IMR-90 (cell line): ENCODE data around the gene UNC5A. TPM values are rescaled to one million over a fixed set of nuclear protein-coding genes. Genes with fewer than 3 reads are reported as not detected.

Experiments
- ATAC-seq: fragments of 200-7000 bp; cut with Tn5 transposase; 2 replicates; pipeline ENCODE4 v1.9.1; 2020; ENCODE audit warnings: low read depth, mild to moderate bottlenecking, moderate library complexity
- BruUV-seq: library from RNA; stranded (reverse); fragments of 400-500 nt; replicated peaks from 2 replicates; lab custom pipeline; 2021; lab: Mats Ljungman, UMichigan
- CTCF ChIA-PET: fragments of 300-600 bp; formaldehyde crosslinking; extraction: SDS; loops from one replicate; lab custom pipeline; 2021; ENCODE audit warnings: antibody characterized with exemption; lab: Yijun Ruan, JAX
- POLR2A ChIA-PET: fragments of 300-600 bp; sonication (Branson Sonifier 250); formaldehyde crosslinking; loops from one replicate; lab custom pipeline; 2022; ENCODE audit warnings: antibody characterized with exemption; ENCODE audit not compliant: unreplicated experiment; lab: Charles Lee
- DNase-seq: peaks from one replicate; pipeline ENCODE4 v3.0.0; 2013
- H2AFZ ChIP-seq: replicated peaks from 2 replicates; pipeline ENCODE3; 2013; ENCODE audit warnings: low read length, mild to moderate bottlenecking; ENCODE audit not compliant: poor library complexity
- H2AK5ac ChIP-seq: 2 replicates; pipeline ENCODE4 v1.6.1; 2013; ENCODE audit warnings: low read depth, low read length, inconsistent platforms
- H2AK9ac ChIP-seq: replicated peaks from 2 replicates; pipeline ENCODE3; 2013; ENCODE audit warnings: mild to moderate bottlenecking, low read depth, low read length, moderate library complexity; ENCODE audit not compliant: poor library complexity
- H2BK120ac ChIP-seq: 2 replicates; pipeline ENCODE4 v1.6.1; 2013; ENCODE audit warnings: low read depth, low read length, inconsistent platforms
- H2BK15ac ChIP-seq: 3 replicates; pipeline ENCODE4 v1.6.1; 2013; ENCODE audit warnings: low read depth, low read length, inconsistent platforms
- H2BK20ac ChIP-seq: 2 replicates; pipeline ENCODE4 v1.6.1; 2013; ENCODE audit warnings: low read depth, mild to moderate bottlenecking, inconsistent platforms, low read length, moderate library complexity
- H2BK5ac ChIP-seq: 2 replicates; pipeline ENCODE4 v1.6.1; 2013; ENCODE audit warnings: mild to moderate bottlenecking, low read depth, low read length, inconsistent platforms; ENCODE audit not compliant: poor library complexity, severe bottlenecking
- H3K14ac ChIP-seq: replicated peaks from 2 replicates; pipeline ENCODE4 v1.6.1; 2013; ENCODE audit warnings: low read depth, low read length, inconsistent platforms
- H3K18ac ChIP-seq: 2 replicates; pipeline ENCODE4 v1.6.1; 2013; ENCODE audit warnings: low read depth, low read length, control low read depth
- H3K23ac ChIP-seq: 2 replicates; pipeline ENCODE4 v1.6.1; 2013; ENCODE audit warnings: low read depth, low read length, inconsistent platforms
- H3K27ac ChIP-seq: 2 replicates; pipeline ENCODE4 v1.5.1; 2013; ENCODE audit warnings: mild to moderate bottlenecking, control low read depth, low read length; ENCODE audit not compliant: insufficient read depth
- H3K27me3 ChIP-seq: 2 replicates; pipeline ENCODE4 v1.6.1; 2013; ENCODE audit warnings: low read length; ENCODE audit not compliant: control insufficient read depth, insufficient read depth
- H3K36me3 ChIP-seq: 2 replicates; pipeline ENCODE4 v1.6.1; 2013; ENCODE audit warnings: low read length, mixed read lengths; ENCODE audit not compliant: control insufficient read depth, insufficient read depth
- H3K4ac ChIP-seq: 2 replicates; pipeline ENCODE4 v1.6.1; 2013; ENCODE audit warnings: low read depth, low read length, inconsistent platforms
- H3K4me1 ChIP-seq: 2 replicates; pipeline ENCODE4 v1.6.1; 2013; ENCODE audit warnings: low read length, mixed read lengths; ENCODE audit not compliant: control insufficient read depth, insufficient read depth
- H3K4me2 ChIP-seq: 2 replicates; pipeline ENCODE4 v1.6.1; 2013; ENCODE audit warnings: low read depth, mild to moderate bottlenecking, control low read depth, low read length, moderate library complexity
- H3K4me3 ChIP-seq: 2 replicates; pipeline ENCODE4 v1.5.1; 2013; ENCODE audit warnings: low read depth, mild to moderate bottlenecking, control low read depth, low read length, moderate library complexity; ENCODE audit not compliant: insufficient read depth
- H3K56ac ChIP-seq: 2 replicates; pipeline ENCODE4 v1.6.1; 2013; ENCODE audit warnings: low read length, inconsistent platforms; ENCODE audit not compliant: insufficient read depth; ENCODE audit errors: extremely low read depth
- H3K79me1 ChIP-seq, 2 experiments: 2 replicates each; pipeline ENCODE4 v1.6.1; 2013; ENCODE audit warnings: low read length in 2 of 2, inconsistent platforms in 1 of 2, low read depth in 1 of 2
- H3K9ac ChIP-seq: 2 replicates; pipeline ENCODE4 v1.6.1; 2013; ENCODE audit warnings: low read depth, low read length, control low read depth
- H3K9me1 ChIP-seq: 2 replicates; pipeline ENCODE4 v1.6.1; 2013; ENCODE audit warnings: low read length, inconsistent platforms; ENCODE audit not compliant: insufficient read depth
- H3K9me3 ChIP-seq: 2 replicates; pipeline ENCODE4 v1.6.1; 2013; ENCODE audit warnings: low read length; ENCODE audit not compliant: control insufficient read depth, insufficient read depth
- H4K20me1 ChIP-seq: 2 replicates; pipeline ENCODE4 v1.6.1; 2013; ENCODE audit warnings: low read length, inconsistent platforms; ENCODE audit not compliant: insufficient read depth
- H4K5ac ChIP-seq: 2 replicates; pipeline ENCODE4 v1.6.1; 2013; ENCODE audit warnings: mild to moderate bottlenecking, low read depth, low read length, control low read depth
- H4K8ac ChIP-seq, 2 experiments: 2 replicates each; pipeline ENCODE4 v1.6.1; 2013; ENCODE audit warnings: low read depth in 2 of 2, low read length in 2 of 2, control low read depth in 1 of 2, inconsistent platforms in 1 of 2
- H4K91ac ChIP-seq: 2 replicates; pipeline ENCODE4 v1.6.1; 2013; ENCODE audit warnings: low read depth, low read length, inconsistent platforms; ENCODE audit not compliant: insufficient read depth
- BHLHE40 ChIP-seq: fragments of 150-350 bp; IDR thresholded peaks from 2 replicates; pipeline ENCODE4 v1.6.1; 2016; ENCODE audit warnings: mild to moderate bottlenecking, low read depth, low read length
- FOS ChIP-seq: fragments of 150-350 bp; IDR thresholded peaks from 2 replicates; pipeline ENCODE4 v1.6.1; 2016; ENCODE audit warnings: low read depth, low read length
- MXI1 ChIP-seq: IDR thresholded peaks from 2 replicates; pipeline ENCODE4 v1.6.1; 2012; ENCODE audit warnings: low read depth, mild to moderate bottlenecking, low read length, moderate library complexity, borderline replicate concordance
- SMC3 ChIP-seq: fragments of 150-350 bp; IDR thresholded peaks from 2 replicates; pipeline ENCODE4 v1.6.1; 2016; ENCODE audit warnings: low read depth, mild to moderate bottlenecking, antibody characterized with exemption, low read length, moderate library complexity
- WGBS, 2 experiments: methylation state at CpG; one replicate each; pipeline versions ENCODE4 v1.1.5 to v1.1.7; 2013; ENCODE audit warnings: missing lambda C conversion rate in 2 of 2; ENCODE audit not compliant: insufficient read length in 1 of 2; ENCODE audit errors: extremely low coverage in 2 of 2; 5-methylcytosine and 5-hydroxymethylcytosine counted together
- dilution Hi-C: fragments of 300-500 bp; cut with HindIII; formaldehyde crosslinking; loops from one replicate; pipeline ENCODE4 v1.14.3; 2018; ENCODE audit warnings: low sequenced_read_pairs; ENCODE audit not compliant: unreplicated experiment
- in situ Hi-C: fragments of 300-500 bp; cut with MboI; formaldehyde crosslinking; loops from 3 replicates; pipeline ENCODE4 v1.14.3; 2019; ENCODE audit warnings: low sequenced_read_pairs, inconsistent platforms, mixed read lengths
- intact Hi-C: fragments of 100-400 bp; cut with micrococcal nuclease; formaldehyde crosslinking; loops from 2 replicates; pipeline ENCODE4 v1.10.0; 2022
- polyA plus RNA-seq, 3 experiments: library from polyadenylated mRNA; depleted of rRNA; stranded (reverse); fragments of >200 nt; gene quantifications; 2 replicates each; pipeline ENCODE4 v1.2.3, GENCODE V29; 2012; ENCODE audit warnings: low replicate concordance in 1 of 3
- total RNA-seq: library from RNA; depleted of rRNA; stranded (reverse); fragments of >200 nt; gene quantifications from 2 replicates; pipeline ENCODE4 v1.2.3, GENCODE V29; 2012
- TF ChIP-seq, protein P1 (sequence below): fragments of 150-350 bp; IDR thresholded peaks from 2 replicates; pipeline ENCODE4 v1.6.1; 2017; ENCODE audit warnings: mild to moderate bottlenecking, antibody characterized with exemption, low read length, low read depth
- TF ChIP-seq, protein P2 (sequence below): conservative IDR thresholded peaks from 2 replicates; pipeline ENCODE4 v1.5.1; 2012; ENCODE audit warnings: mild to moderate bottlenecking, low read depth, low read length, improper control_type of control experiment

Gene UNC5A
- total and polyA plus RNA-seq, 2 of the 4 experiments (the other 2 are of a cell fraction), result not detected

DNA sequence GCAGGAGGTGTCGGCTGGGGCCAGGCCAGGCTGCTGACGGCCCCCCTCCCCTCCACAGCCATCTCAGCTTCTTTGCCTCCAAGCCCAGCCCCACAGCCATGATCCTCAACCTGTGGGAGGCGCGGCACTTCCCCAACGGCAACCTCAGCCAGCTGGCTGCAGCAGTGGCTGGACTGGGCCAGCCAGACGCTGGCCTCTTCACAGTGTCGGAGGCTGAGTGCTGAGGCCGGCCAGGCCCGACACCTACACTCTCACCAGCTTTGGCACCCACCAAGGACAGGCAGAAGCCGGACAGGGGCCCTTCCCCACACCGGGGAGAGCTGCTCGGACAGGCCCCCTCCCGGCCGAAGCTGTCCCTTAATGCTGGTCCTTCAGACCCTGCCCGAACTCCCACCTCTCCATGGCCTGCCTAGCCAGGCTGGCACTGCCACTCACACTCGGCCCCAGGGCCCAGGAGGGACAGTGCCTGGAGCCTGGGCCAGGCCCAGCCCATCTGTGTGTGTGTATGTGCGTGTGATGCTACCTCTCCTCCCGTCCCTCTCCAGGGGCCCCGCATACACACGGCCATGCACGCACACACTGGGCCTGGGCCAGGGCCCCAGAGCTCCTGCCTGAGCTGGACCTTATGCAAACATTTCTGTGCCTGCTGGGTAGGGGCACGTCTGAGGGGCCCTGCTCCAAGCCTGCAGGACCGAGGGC lies 69.5 kb downstream of the UNC5A start:
- no peak overlapping the region for H3K4me2 ChIP-seq
- no peak overlapping the region for H3K14ac ChIP-seq
- no peak overlapping the region for H3K18ac ChIP-seq
- no peak overlapping the region for H2BK15ac ChIP-seq
- H4K91ac ChIP-seq, result no peak overlapping the region
- no peak overlapping the region for H4K5ac ChIP-seq
- in situ Hi-C loops (no loop called here), dilution Hi-C loops (no loop called here), intact Hi-C loops (no loop called here)
- no peak overlapping the region for H2BK20ac ChIP-seq
- no peaks in the 10 kb centered on the region for H3K4me1 ChIP-seq
- H3K4ac ChIP-seq, result no peak overlapping the region
- TF ChIP-seq MXI1 (no peak), BHLHE40 (no peak), FOS (no peak), SMC3 (no peak)
- TF ChIP-seq, protein P1, sequence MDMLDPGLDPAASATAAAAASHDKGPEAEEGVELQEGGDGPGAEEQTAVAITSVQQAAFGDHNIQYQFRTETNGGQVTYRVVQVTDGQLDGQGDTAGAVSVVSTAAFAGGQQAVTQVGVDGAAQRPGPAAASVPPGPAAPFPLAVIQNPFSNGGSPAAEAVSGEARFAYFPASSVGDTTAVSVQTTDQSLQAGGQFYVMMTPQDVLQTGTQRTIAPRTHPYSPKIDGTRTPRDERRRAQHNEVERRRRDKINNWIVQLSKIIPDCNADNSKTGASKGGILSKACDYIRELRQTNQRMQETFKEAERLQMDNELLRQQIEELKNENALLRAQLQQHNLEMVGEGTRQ, result no peak
- TF ChIP-seq, protein P2, sequence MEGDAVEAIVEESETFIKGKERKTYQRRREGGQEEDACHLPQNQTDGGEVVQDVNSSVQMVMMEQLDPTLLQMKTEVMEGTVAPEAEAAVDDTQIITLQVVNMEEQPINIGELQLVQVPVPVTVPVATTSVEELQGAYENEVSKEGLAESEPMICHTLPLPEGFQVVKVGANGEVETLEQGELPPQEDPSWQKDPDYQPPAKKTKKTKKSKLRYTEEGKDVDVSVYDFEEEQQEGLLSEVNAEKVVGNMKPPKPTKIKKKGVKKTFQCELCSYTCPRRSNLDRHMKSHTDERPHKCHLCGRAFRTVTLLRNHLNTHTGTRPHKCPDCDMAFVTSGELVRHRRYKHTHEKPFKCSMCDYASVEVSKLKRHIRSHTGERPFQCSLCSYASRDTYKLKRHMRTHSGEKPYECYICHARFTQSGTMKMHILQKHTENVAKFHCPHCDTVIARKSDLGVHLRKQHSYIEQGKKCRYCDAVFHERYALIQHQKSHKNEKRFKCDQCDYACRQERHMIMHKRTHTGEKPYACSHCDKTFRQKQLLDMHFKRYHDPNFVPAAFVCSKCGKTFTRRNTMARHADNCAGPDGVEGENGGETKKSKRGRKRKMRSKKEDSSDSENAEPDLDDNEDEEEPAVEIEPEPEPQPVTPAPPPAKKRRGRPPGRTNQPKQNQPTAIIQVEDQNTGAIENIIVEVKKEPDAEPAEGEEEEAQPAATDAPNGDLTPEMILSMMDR, result no peak
- H2AFZ ChIP-seq, result peak overlapping the region; percentile 32
- no peak overlapping the region for H3K4me3 ChIP-seq
- H3K9ac ChIP-seq, result no peak overlapping the region
- WGBS, 2 experiments, result 52% methylated on average over 8 of the region's 23 CpGs; no CpG with 5 or more reads in 1 of the 2 experiments
- POLR2A ChIA-PET, result no interaction called here
- no peak overlapping the region for H2AK5ac ChIP-seq
- no peaks in the 10 kb centered on the region for H3K79me1 ChIP-seq
- no peak overlapping the region for H3K23ac ChIP-seq
- H2BK5ac ChIP-seq, result no peak overlapping the region
- ATAC-seq, result no peak
- no peak overlapping the region for H2BK120ac ChIP-seq
- no peak overlapping the region for H2AK9ac ChIP-seq
- H3K36me3 ChIP-seq, result no peaks in the 10 kb centered on the region
- no peak for DNase-seq
- peaks cover 63% of the 10 kb centered on the region for H3K27me3 ChIP-seq
- no peak overlapping the region for H3K56ac ChIP-seq
- no TSS peak for BruUV-seq
- H4K20me1 ChIP-seq, result no peaks in the 10 kb centered on the region
- H3K9me3 ChIP-seq, result no peaks in the 10 kb centered on the region
- H3K9me1 ChIP-seq, result no peaks in the 10 kb centered on the region
- no peak overlapping the region for H4K8ac ChIP-seq
- CTCF ChIA-PET, result no interaction called here
- H3K27ac ChIP-seq, result no peak overlapping the region
